GM23338 (cell line): ENCODE results near the gene MED20. TPM values are rescaled to one million over a fixed set of nuclear protein-coding genes. Genes with fewer than 3 reads are reported as not detected.
A peak's percentile ranks its signal among the peaks of the same experiment; 100 is the strongest.

Source experiments
- ATAC-seq: fragments of 200-7000 bp; cut with Tn5 transposase; 3 replicates; pipeline ENCODE4 v1.9.1; 2020
- DNase-seq: peaks from one replicate; pipeline ENCODE4 v3.0.0-alpha.2; 2015; ENCODE audit warnings: low spot score
- H2AFZ ChIP-seq: fragments of 200-600 bp; sonication (generic); 2 replicates; pipeline ENCODE4 v1.8.0; 2016; ENCODE audit warnings: antibody characterized with exemption, mild to moderate bottlenecking, moderate library complexity
- H3F3A ChIP-seq: fragments of 200-600 bp; sonication (generic); replicated peaks from 2 replicates; pipeline ENCODE4 v1.8.0; 2017; ENCODE audit warnings: antibody characterized with exemption, mixed run types, low read depth
- H3K27ac ChIP-seq: fragments of 200-600 bp; sonication (generic); 2 replicates; pipeline ENCODE4 v1.6.1; 2016; ENCODE audit warnings: low read depth
- H3K27me3 ChIP-seq: fragments of 200-600 bp; sonication (generic); 2 replicates; pipeline ENCODE4 v1.8.0; 2016; ENCODE audit warnings: mild to moderate bottlenecking, mixed run types, moderate library complexity; ENCODE audit not compliant: insufficient read depth
- H3K36me3 ChIP-seq: fragments of 200-600 bp; sonication (generic); 2 replicates; pipeline ENCODE4 v1.8.0; 2016; ENCODE audit warnings: mild to moderate bottlenecking; ENCODE audit not compliant: insufficient read depth
- H3K4me1 ChIP-seq: fragments of 200-600 bp; sonication (generic); 2 replicates; pipeline ENCODE4 v1.8.0; 2016; ENCODE audit warnings: mild to moderate bottlenecking, moderate library complexity; ENCODE audit not compliant: insufficient read depth
- H3K4me2 ChIP-seq: fragments of 200-600 bp; sonication (generic); 2 replicates; pipeline ENCODE4 v1.7.1; 2017; ENCODE audit warnings: mixed run types
- H3K4me3 ChIP-seq: fragments of 200-600 bp; sonication (generic); 2 replicates; pipeline ENCODE4 v1.6.1; 2016; ENCODE audit warnings: mixed run types
- H3K79me2 ChIP-seq: fragments of 200-600 bp; sonication (generic); replicated peaks from 2 replicates; pipeline ENCODE4 v1.8.0; 2017; ENCODE audit warnings: mild to moderate bottlenecking; ENCODE audit not compliant: insufficient read depth
- H3K9me2 ChIP-seq: fragments of 200-600 bp; sonication (generic); 2 replicates; pipeline ENCODE4 v1.8.0; 2017; ENCODE audit not compliant: insufficient read depth
- H4K20me1 ChIP-seq: fragments of 200-600 bp; sonication (generic); replicated peaks from 2 replicates; pipeline ENCODE4 v1.8.0; 2017; ENCODE audit warnings: mild to moderate bottlenecking; ENCODE audit not compliant: insufficient read depth
- H3K27ac Mint-ChIP-seq: 2 replicates; pipeline ENCODE4 v1.8.0; 2020; ENCODE audit warnings: inconsistent platforms, mild to moderate bottlenecking, moderate library complexity, mixed read lengths
- H3K27me3 Mint-ChIP-seq: 3 replicates; pipeline ENCODE4 v1.8.0; 2022; ENCODE audit warnings: low read depth, mild to moderate bottlenecking, moderate library complexity, mixed read lengths, inconsistent platforms; ENCODE audit not compliant: insufficient read depth, poor library complexity
- H3K36me3 Mint-ChIP-seq: 3 replicates; pipeline ENCODE4 v1.8.0; 2021; ENCODE audit warnings: low read depth, mild to moderate bottlenecking, inconsistent platforms, moderate library complexity, mixed read lengths
- H3K4me1 Mint-ChIP-seq: 3 replicates; pipeline ENCODE4 v1.8.0; 2020; ENCODE audit warnings: mild to moderate bottlenecking, inconsistent platforms, mixed read lengths
- H3K4me3 Mint-ChIP-seq: 3 replicates; pipeline ENCODE4 v1.8.0; 2021; ENCODE audit warnings: moderate library complexity, mild to moderate bottlenecking, inconsistent platforms, mixed read lengths
- H3K9me3 Mint-ChIP-seq: 3 replicates; pipeline ENCODE4 v1.8.0; 2020; ENCODE audit warnings: moderate library complexity, mild to moderate bottlenecking, inconsistent platforms, mixed read lengths
- CREB1 ChIP-seq: fragments of 250-450 bp; sonication (Bioruptor Pico); IDR thresholded peaks from 2 replicates; pipeline ENCODE4 v1.5.0; 2020; ENCODE audit warnings: low read depth, mild to moderate bottlenecking, moderate library complexity
- EZH2 ChIP-seq: fragments of 200-600 bp; sonication (generic); IDR thresholded peaks from one replicate; pipeline ENCODE4 v1.8.0; 2017; ENCODE audit warnings: antibody characterized with exemption, mild to moderate bottlenecking, low read depth; ENCODE audit not compliant: unreplicated experiment
- EZH2phosphoT487 ChIP-seq: fragments of 200-600 bp; sonication (generic); IDR thresholded peaks from one replicate; pipeline ENCODE4 v1.8.1; 2018; ENCODE audit warnings: antibody characterized with exemption; ENCODE audit not compliant: unreplicated experiment
- JUNB ChIP-seq: IDR thresholded peaks from one replicate; pipeline ENCODE4 v1.6.1; 2016; ENCODE audit warnings: antibody characterized with exemption; ENCODE audit not compliant: unreplicated experiment
- NANOG ChIP-seq: IDR thresholded peaks from 2 replicates; pipeline ENCODE4 v1.6.1; 2016; ENCODE audit warnings: antibody characterized with exemption, borderline replicate concordance
- POLR2AphosphoS5 ChIP-seq: IDR thresholded peaks from 2 replicates; pipeline ENCODE4 v1.6.1; 2016; ENCODE audit warnings: antibody characterized with exemption, low read depth
- STAT1 ChIP-seq: IDR thresholded peaks from one replicate; pipeline ENCODE4 v1.6.1; 2016; ENCODE audit warnings: antibody characterized with exemption; ENCODE audit not compliant: unreplicated experiment
- ZNF114 ChIP-seq: fragments of 250-450 bp; sonication (Bioruptor Pico); IDR thresholded peaks from 2 replicates; pipeline ENCODE4 v1.5.0; 2020; ENCODE audit warnings: mild to moderate bottlenecking, moderate library complexity
- ZNF331 ChIP-seq: fragments of 250-450 bp; sonication (Bioruptor Pico); IDR thresholded peaks from 2 replicates; pipeline ENCODE4 v1.5.0; 2020; ENCODE audit warnings: low read depth, mild to moderate bottlenecking, moderate library complexity
- polyA plus RNA-seq: library from polyadenylated mRNA; unstranded; fragments of >200 nt; fragmentation: Nextera tagmentation; extraction: Ambion mirVana; gene quantifications from 2 replicates; pipeline ENCODE4 v1.2.1, GENCODE V29; 2016
- total RNA-seq: library from RNA; depleted of rRNA; stranded (reverse); fragments of >200 nt; shearing (Covaris generic); gene quantifications from 2 replicates; pipeline ENCODE4 v1.2.3, GENCODE V29; 2014
- TF ChIP-seq, protein P1 (sequence below): IDR thresholded peaks from one replicate; pipeline ENCODE4 v1.6.1; 2018; ENCODE audit warnings: antibody characterized with exemption; ENCODE audit not compliant: unreplicated experiment
- TF ChIP-seq, protein P2 (sequence below): IDR thresholded peaks from 2 replicates; pipeline ENCODE4 v1.6.1; 2016; ENCODE audit warnings: antibody characterized with exemption
- TF ChIP-seq, protein P3 (sequence below): fragments of 250-450 bp; sonication (Bioruptor Pico); IDR thresholded peaks from 2 replicates; pipeline ENCODE4 v1.5.0; 2020; ENCODE audit warnings: mild to moderate bottlenecking, moderate library complexity
- TF ChIP-seq, protein P4 (sequence below), 2 experiments: fragments of 200-600 bp in 1 of 2; sonication (generic) in 1 of 2; conservative IDR thresholded peaks; 2 replicates each; pipeline versions ENCODE4 v1.5.1 to v1.6.1; 2016 to 2017; ENCODE audit warnings: antibody characterized with exemption in 2 of 2, low read depth in 2 of 2, mild to moderate bottlenecking in 2 of 2, moderate library complexity in 1 of 2

The MED20 gene
- total and polyA plus RNA-seq, 2 experiments from 2014 or later, result 20.1 to 39.3 TPM

DNA sequence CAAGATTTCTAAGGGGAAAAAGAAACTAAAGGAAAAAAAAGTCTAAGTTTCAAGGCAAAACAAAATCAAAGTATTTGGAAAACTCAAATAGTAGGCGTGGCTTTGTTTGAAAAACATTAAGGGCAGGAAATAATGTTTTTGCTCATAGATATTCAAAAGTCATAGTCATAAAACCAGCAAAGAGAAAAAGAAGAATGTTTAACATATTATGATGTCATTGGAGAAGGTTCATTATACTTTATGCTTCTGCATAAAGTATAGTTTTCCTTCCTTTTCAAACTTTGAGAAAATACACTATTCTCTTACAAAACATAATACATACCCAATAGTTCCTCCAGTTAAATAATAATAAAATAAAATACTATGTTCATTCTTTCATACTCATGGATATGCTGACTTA, 39.4 kb downstream of the MED20 start (continued):
- no peak for TF ChIP-seq STAT1
- no peak for TF ChIP-seq ZNF331 (CRISPR knock-in tag)
- TF ChIP-seq JUNB, result no peak
- TF ChIP-seq CREB1 (CRISPR knock-in tag), result no peak
- TF ChIP-seq EZH2phosphoT487, result no peak

DNA sequence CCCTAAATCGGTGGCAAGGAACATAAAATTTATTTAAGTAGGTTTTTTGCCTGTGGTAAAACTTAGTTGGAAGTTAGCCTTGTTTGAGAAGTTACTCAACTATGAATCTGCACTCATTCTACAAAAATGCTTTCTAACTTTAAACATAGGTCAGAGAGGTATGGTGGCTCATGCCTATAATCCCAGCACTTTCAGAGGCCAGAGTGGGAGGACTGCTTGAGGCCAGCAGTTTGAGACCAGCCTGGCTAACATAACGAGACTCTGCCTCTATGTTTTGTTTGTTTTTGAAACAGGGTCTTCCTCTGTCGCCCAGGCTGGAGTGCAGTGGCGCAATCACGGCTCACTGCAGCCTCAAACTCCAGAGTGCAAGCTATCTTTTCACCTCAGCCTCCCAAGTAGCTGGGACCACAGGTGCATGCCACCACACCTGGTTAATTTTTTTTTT, 42.0 kb downstream of the MED20 start:
- Histone ChIP-seq H2AFZ (no peak overlapping the region), H3K4me2 (no peak overlapping the region), H3K4me1 (peaks cover 9% of the 10 kb centered on the region), H3K9me2 (no peaks in the 10 kb centered on the region), H3K79me2 (peaks cover 4% of the 10 kb centered on the region), H4K20me1 (no peaks in the 10 kb centered on the region; the same call in 1 of the 2 replicates), H3K27ac (peak overlapping the region; percentile 68), H3F3A (no peaks in the 10 kb centered on the region), H3K27me3 (no peaks in the 10 kb centered on the region), H3K36me3 (no peaks in the 10 kb centered on the region), H3K4me3 (no peak overlapping the region)
- Mint-ChIP-seq H3K27me3 (no peaks in the 10 kb centered on the region), H3K4me3 (no peak overlapping the region), H3K4me1 (peaks cover 15% of the 10 kb centered on the region), H3K27ac (peak overlapping the region; percentile 79), H3K36me3 (no peaks in the 10 kb centered on the region), H3K9me3 (no peaks in the 10 kb centered on the region)
- DNase-seq (no peak), ATAC-seq (no peak)
- TF ChIP-seq, protein P1, sequence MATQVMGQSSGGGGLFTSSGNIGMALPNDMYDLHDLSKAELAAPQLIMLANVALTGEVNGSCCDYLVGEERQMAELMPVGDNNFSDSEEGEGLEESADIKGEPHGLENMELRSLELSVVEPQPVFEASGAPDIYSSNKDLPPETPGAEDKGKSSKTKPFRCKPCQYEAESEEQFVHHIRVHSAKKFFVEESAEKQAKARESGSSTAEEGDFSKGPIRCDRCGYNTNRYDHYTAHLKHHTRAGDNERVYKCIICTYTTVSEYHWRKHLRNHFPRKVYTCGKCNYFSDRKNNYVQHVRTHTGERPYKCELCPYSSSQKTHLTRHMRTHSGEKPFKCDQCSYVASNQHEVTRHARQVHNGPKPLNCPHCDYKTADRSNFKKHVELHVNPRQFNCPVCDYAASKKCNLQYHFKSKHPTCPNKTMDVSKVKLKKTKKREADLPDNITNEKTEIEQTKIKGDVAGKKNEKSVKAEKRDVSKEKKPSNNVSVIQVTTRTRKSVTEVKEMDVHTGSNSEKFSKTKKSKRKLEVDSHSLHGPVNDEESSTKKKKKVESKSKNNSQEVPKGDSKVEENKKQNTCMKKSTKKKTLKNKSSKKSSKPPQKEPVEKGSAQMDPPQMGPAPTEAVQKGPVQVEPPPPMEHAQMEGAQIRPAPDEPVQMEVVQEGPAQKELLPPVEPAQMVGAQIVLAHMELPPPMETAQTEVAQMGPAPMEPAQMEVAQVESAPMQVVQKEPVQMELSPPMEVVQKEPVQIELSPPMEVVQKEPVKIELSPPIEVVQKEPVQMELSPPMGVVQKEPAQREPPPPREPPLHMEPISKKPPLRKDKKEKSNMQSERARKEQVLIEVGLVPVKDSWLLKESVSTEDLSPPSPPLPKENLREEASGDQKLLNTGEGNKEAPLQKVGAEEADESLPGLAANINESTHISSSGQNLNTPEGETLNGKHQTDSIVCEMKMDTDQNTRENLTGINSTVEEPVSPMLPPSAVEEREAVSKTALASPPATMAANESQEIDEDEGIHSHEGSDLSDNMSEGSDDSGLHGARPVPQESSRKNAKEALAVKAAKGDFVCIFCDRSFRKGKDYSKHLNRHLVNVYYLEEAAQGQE, result no peak
- TF ChIP-seq ZNF331 (CRISPR knock-in tag) (no peak), CREB1 (CRISPR knock-in tag) (no peak), ZNF114 (CRISPR knock-in tag) (no peak), NANOG (no peak), EZH2phosphoT487 (no peak), STAT1 (no peak), JUNB (no peak), POLR2AphosphoS5 (no peak), EZH2 (no peak)
- TF ChIP-seq, protein P2, sequence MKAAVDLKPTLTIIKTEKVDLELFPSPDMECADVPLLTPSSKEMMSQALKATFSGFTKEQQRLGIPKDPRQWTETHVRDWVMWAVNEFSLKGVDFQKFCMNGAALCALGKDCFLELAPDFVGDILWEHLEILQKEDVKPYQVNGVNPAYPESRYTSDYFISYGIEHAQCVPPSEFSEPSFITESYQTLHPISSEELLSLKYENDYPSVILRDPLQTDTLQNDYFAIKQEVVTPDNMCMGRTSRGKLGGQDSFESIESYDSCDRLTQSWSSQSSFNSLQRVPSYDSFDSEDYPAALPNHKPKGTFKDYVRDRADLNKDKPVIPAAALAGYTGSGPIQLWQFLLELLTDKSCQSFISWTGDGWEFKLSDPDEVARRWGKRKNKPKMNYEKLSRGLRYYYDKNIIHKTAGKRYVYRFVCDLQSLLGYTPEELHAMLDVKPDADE, result no peak
- TF ChIP-seq, protein P3, sequence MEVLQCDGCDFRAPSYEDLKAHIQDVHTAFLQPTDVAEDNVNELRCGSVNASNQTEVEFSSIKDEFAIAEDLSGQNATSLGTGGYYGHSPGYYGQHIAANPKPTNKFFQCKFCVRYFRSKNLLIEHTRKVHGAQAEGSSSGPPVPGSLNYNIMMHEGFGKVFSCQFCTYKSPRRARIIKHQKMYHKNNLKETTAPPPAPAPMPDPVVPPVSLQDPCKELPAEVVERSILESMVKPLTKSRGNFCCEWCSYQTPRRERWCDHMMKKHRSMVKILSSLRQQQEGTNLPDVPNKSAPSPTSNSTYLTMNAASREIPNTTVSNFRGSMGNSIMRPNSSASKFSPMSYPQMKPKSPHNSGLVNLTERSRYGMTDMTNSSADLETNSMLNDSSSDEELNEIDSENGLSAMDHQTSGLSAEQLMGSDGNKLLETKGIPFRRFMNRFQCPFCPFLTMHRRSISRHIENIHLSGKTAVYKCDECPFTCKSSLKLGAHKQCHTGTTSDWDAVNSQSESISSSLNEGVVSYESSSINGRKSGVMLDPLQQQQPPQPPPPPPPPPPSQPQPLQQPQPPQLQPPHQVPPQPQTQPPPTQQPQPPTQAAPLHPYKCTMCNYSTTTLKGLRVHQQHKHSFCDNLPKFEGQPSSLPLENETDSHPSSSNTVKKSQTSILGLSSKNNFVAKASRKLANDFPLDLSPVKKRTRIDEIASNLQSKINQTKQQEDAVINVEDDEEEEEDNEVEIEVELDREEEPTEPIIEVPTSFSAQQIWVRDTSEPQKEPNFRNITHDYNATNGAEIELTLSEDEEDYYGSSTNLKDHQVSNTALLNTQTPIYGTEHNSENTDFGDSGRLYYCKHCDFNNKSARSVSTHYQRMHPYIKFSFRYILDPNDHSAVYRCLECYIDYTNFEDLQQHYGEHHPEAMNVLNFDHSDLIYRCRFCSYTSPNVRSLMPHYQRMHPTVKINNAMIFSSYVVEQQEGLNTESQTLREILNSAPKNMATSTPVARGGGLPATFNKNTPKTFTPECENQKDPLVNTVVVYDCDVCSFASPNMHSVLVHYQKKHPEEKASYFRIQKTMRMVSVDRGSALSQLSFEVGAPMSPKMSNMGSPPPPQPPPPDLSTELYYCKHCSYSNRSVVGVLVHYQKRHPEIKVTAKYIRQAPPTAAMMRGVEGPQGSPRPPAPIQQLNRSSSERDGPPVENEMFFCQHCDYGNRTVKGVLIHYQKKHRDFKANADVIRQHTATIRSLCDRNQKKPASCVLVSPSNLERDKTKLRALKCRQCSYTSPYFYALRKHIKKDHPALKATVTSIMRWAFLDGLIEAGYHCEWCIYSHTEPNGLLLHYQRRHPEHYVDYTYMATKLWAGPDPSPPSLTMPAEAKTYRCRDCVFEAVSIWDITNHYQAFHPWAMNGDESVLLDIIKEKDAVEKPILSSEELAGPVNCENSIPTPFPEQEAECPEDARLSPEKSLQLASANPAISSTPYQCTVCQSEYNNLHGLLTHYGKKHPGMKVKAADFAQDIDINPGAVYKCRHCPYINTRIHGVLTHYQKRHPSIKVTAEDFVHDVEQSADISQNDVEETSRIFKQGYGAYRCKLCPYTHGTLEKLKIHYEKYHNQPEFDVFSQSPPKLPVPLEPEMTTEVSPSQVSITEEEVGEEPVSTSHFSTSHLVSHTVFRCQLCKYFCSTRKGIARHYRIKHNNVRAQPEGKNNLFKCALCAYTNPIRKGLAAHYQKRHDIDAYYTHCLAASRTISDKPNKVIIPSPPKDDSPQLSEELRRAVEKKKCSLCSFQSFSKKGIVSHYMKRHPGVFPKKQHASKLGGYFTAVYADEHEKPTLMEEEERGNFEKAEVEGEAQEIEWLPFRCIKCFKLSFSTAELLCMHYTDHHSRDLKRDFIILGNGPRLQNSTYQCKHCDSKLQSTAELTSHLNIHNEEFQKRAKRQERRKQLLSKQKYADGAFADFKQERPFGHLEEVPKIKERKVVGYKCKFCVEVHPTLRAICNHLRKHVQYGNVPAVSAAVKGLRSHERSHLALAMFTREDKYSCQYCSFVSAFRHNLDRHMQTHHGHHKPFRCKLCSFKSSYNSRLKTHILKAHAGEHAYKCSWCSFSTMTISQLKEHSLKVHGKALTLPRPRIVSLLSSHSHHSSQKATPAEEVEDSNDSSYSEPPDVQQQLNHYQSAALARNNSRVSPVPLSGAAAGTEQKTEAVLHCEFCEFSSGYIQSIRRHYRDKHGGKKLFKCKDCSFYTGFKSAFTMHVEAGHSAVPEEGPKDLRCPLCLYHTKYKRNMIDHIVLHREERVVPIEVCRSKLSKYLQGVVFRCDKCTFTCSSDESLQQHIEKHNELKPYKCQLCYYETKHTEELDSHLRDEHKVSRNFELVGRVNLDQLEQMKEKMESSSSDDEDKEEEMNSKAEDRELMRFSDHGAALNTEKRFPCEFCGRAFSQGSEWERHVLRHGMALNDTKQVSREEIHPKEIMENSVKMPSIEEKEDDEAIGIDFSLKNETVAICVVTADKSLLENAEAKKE (CRISPR knock-in tag), result no peak
- TF ChIP-seq, protein P4, sequence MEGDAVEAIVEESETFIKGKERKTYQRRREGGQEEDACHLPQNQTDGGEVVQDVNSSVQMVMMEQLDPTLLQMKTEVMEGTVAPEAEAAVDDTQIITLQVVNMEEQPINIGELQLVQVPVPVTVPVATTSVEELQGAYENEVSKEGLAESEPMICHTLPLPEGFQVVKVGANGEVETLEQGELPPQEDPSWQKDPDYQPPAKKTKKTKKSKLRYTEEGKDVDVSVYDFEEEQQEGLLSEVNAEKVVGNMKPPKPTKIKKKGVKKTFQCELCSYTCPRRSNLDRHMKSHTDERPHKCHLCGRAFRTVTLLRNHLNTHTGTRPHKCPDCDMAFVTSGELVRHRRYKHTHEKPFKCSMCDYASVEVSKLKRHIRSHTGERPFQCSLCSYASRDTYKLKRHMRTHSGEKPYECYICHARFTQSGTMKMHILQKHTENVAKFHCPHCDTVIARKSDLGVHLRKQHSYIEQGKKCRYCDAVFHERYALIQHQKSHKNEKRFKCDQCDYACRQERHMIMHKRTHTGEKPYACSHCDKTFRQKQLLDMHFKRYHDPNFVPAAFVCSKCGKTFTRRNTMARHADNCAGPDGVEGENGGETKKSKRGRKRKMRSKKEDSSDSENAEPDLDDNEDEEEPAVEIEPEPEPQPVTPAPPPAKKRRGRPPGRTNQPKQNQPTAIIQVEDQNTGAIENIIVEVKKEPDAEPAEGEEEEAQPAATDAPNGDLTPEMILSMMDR (conservative IDR thresholded peaks at IDR 0.05; ENCODE audit: low read depth in 2 of 2), result no peak
